WTC11 (cell line): ENCODE results near the gene WNT7A. TPM values are rescaled to one million over a fixed set of nuclear protein-coding genes. Genes with fewer than 3 reads are reported as not detected.

Source experiments
- ATAC-seq: fragments of 200-7000 bp; cut with Tn5 transposase; 2 replicates; pipeline ENCODE4 v1.10.0; 2021; ENCODE audit warnings: mild to moderate bottlenecking, moderate library complexity
- CTCF ChIA-PET: fragments of 300-600 bp; sonication (Branson Sonifier 250); formaldehyde crosslinking; loops from one replicate; lab custom pipeline; 2021; ENCODE audit warnings: antibody characterized with exemption; lab: Charles Lee
- POLR2A ChIA-PET: fragments of 350-600 bp; sonication (Branson Sonifier 250); formaldehyde crosslinking; loops from one replicate; lab custom pipeline; 2021; ENCODE audit warnings: antibody characterized with exemption; lab: Charles Lee
- DNase-seq: peaks from one replicate; pipeline ENCODE4 v3.0.0; 2021; ENCODE audit warnings: low spot score
- H3K27ac Mint-ChIP-seq: 2 replicates; pipeline ENCODE4 v1.8.0; 2021; ENCODE audit warnings: mixed read lengths
- H3K27me3 Mint-ChIP-seq: 2 replicates; pipeline ENCODE4 v1.8.0; 2021; ENCODE audit warnings: low read depth, mild to moderate bottlenecking, moderate library complexity, mixed read lengths
- H3K36me3 Mint-ChIP-seq: 2 replicates; pipeline ENCODE4 v1.8.0; 2021; ENCODE audit warnings: mixed read lengths
- H3K4me1 Mint-ChIP-seq: 2 replicates; pipeline ENCODE4 v1.8.0; 2022; ENCODE audit warnings: mixed read lengths
- H3K4me3 Mint-ChIP-seq: 2 replicates; pipeline ENCODE4 v1.8.0; 2021; ENCODE audit warnings: mild to moderate bottlenecking, moderate library complexity, mixed read lengths
- H3K9me3 Mint-ChIP-seq: 2 replicates; pipeline ENCODE4 v1.8.0; 2021; ENCODE audit warnings: mixed read lengths
- AFF4 ChIP-seq: sonication (generic); formaldehyde crosslinking; IDR thresholded peaks from 2 replicates; pipeline ENCODE4 v1.8.1; 2023; ENCODE audit warnings: mild to moderate bottlenecking, missing genetic modification reagents, borderline replicate concordance
- ATF2 ChIP-seq: sonication (generic); formaldehyde crosslinking; IDR thresholded peaks from 2 replicates; pipeline ENCODE4 v1.8.1; 2022; ENCODE audit warnings: low read depth, missing genetic modification reagents, borderline replicate concordance
- CREM ChIP-seq: sonication (generic); formaldehyde crosslinking; IDR thresholded peaks from 2 replicates; pipeline ENCODE4 v1.8.1; 2022; ENCODE audit warnings: mild to moderate bottlenecking, missing genetic modification reagents, moderate library complexity
- EMX1 ChIP-seq: fragments of 250-450 bp; sonication (Bioruptor Pico); IDR thresholded peaks from 2 replicates; pipeline ENCODE4 v1.8.0; 2021; ENCODE audit warnings: mild to moderate bottlenecking
- FOXJ3 ChIP-seq: sonication (generic); formaldehyde crosslinking; IDR thresholded peaks from 2 replicates; pipeline ENCODE4 v1.9.0; 2021; ENCODE audit warnings: missing genetic modification reagents, mild to moderate bottlenecking, borderline replicate concordance
- FOXK1 ChIP-seq: sonication (generic); formaldehyde crosslinking; IDR thresholded peaks from 2 replicates; pipeline ENCODE4 v1.8.0; 2022; ENCODE audit warnings: mild to moderate bottlenecking, moderate library complexity, missing genetic modification reagents
- FOXP4 ChIP-seq: sonication (generic); formaldehyde crosslinking; IDR thresholded peaks from 2 replicates; pipeline ENCODE4 v1.8.0; 2022; ENCODE audit warnings: mild to moderate bottlenecking, missing genetic modification reagents
- MLX ChIP-seq: sonication (generic); formaldehyde crosslinking; IDR thresholded peaks from 2 replicates; pipeline ENCODE4 v1.8.1; 2023; ENCODE audit warnings: mild to moderate bottlenecking, missing genetic modification reagents, moderate library complexity
- MXD4 ChIP-seq: fragments of 250-450 bp; sonication (Bioruptor Pico); IDR thresholded peaks from 2 replicates; pipeline ENCODE4 v1.8.0; 2021; ENCODE audit warnings: mild to moderate bottlenecking, moderate library complexity, borderline replicate concordance
- NR1H2 ChIP-seq: sonication (generic); formaldehyde crosslinking; IDR thresholded peaks from 2 replicates; pipeline ENCODE4 v1.9.0; 2021; ENCODE audit warnings: mild to moderate bottlenecking, moderate library complexity, missing genetic modification reagents
- NR3C1 ChIP-seq: sonication (generic); formaldehyde crosslinking; conservative IDR thresholded peaks from 2 replicates; pipeline ENCODE4 v1.8.1; 2023; ENCODE audit warnings: low read depth, mild to moderate bottlenecking, missing genetic modification reagents
- OVOL2 ChIP-seq: fragments of 250-450 bp; sonication (Bioruptor Pico); IDR thresholded peaks from 2 replicates; pipeline ENCODE4 v1.9.0; 2021; ENCODE audit warnings: mild to moderate bottlenecking, borderline replicate concordance
- SMAD3 ChIP-seq: sonication (generic); formaldehyde crosslinking; IDR thresholded peaks from 2 replicates; pipeline ENCODE4 v1.8.0; 2022; ENCODE audit warnings: missing genetic modification reagents, mild to moderate bottlenecking, borderline replicate concordance
- STAT6 ChIP-seq: sonication (generic); formaldehyde crosslinking; conservative IDR thresholded peaks from 2 replicates; pipeline ENCODE4 v1.8.1; 2023; ENCODE audit warnings: mild to moderate bottlenecking, low read depth, missing genetic modification reagents, moderate library complexity
- USF2 ChIP-seq: sonication (generic); formaldehyde crosslinking; IDR thresholded peaks from 2 replicates; pipeline ENCODE4 v1.8.1; 2023; ENCODE audit warnings: mild to moderate bottlenecking, missing genetic modification reagents, moderate library complexity
- ZNF138 ChIP-seq: sonication (generic); formaldehyde crosslinking; conservative IDR thresholded peaks from 2 replicates; pipeline ENCODE4 v1.8.1; 2022; ENCODE audit warnings: mild to moderate bottlenecking, moderate library complexity, missing genetic modification reagents
- ZNF423 ChIP-seq: fragments of 250-450 bp; sonication (Bioruptor Pico); IDR thresholded peaks from 2 replicates; pipeline ENCODE4 v2.1.2; 2022; ENCODE audit warnings: mild to moderate bottlenecking, moderate library complexity
- ZNF425 ChIP-seq: fragments of 250-450 bp; sonication (Bioruptor Pico); conservative IDR thresholded peaks from 2 replicates; pipeline ENCODE4 v1.9.0; 2021; ENCODE audit warnings: mild to moderate bottlenecking
- total RNA-seq: library from RNA; stranded (reverse); gene quantifications from 3 replicates; pipeline ENCODE4 v1.2.3, GENCODE V29; 2021

The WNT7A gene
- total RNA-seq, 1 experiment from 2014 or later, result 0.04 TPM

GRCh38 chr3:13822042-13822441 lies 57.8 kb downstream of the WNT7A start:
- H3K27me3 Mint-ChIP-seq, result peaks cover 3% of the 10 kb centered on the region; the same call in 1 of the 2 replicates
- H3K4me1 Mint-ChIP-seq, result 0 out of 2 replicates have a peak, but pooled peaks cover 6% of the 10 kb centered on the region
- ChIA-PET POLR2A (no interaction called here), CTCF (no interaction called here)
- TF ChIP-seq ATF2 (no peak), EMX1 (CRISPR knock-in tag) (no peak), MXD4 (CRISPR knock-in tag) (no peak), CREM (CRISPR knock-in tag) (no peak), MLX (CRISPR knock-in tag) (no peak), ZNF138 (CRISPR knock-in tag) (no peak), ZNF423 (no peak), OVOL2 (no peak), FOXP4 (CRISPR knock-in tag) (no peak), ZNF425 (CRISPR knock-in tag) (no peak), NR3C1 (CRISPR knock-in tag) (no peak), FOXJ3 (CRISPR knock-in tag) (no peak), AFF4 (CRISPR knock-in tag) (no peak), USF2 (no peak), STAT6 (no peak), SMAD3 (CRISPR knock-in tag) (no peak), FOXK1 (CRISPR knock-in tag) (no peak), NR1H2 (no peak)
- H3K27ac Mint-ChIP-seq, result no peak overlapping the region
- DNase-seq, result no peak
- peaks cover 7% of the 10 kb centered on the region for H3K9me3 Mint-ChIP-seq
- no peak for ATAC-seq
- H3K36me3 Mint-ChIP-seq, result no peaks in the 10 kb centered on the region
- H3K4me3 Mint-ChIP-seq, result no peak overlapping the region
